Smooth muscle cell of the pulmonary artery (primary cell): ENCODE results near the gene ROPN1. TPM values are rescaled to one million over a fixed set of nuclear protein-coding genes. Genes with fewer than 3 reads are reported as not detected.

ENCODE experiments used
- total RNA-seq: library from RNA; depleted of rRNA; stranded (reverse); fragments of >200 nt; gene quantifications from 2 replicates; pipeline ENCODE4 v1.2.3, GENCODE V29; 2014

ROPN1 gene
- total RNA-seq, result not detected in 2 replicates

GRCh38 chr3:123991730-123992588, at the start of gene ROPN1:
Gene ROPN1, minus strand, starts transcription at chr3:123992124. Its CDS starts 11,643 bp downstream, at chr3:123980481.

GRCh38 chr3:124033360-124034015, 41.6 kb upstream of the ROPN1 start, which contains the start of gene KALRN:
Gene KALRN, plus strand, starts transcription at chr3:124033369.

GRCh38 chr3:123960781-123961507, 31.0 kb downstream of the ROPN1 start, which contains the start of gene CCDC14:
Gene CCDC14, minus strand, starts transcription at chr3:123961229. Its CDS starts 56 bp downstream, at chr3:123961173.

Other genes with a start within 250 kb of the ROPN1 start
- 235 and 500 TPM in 2 replicates for gene MYLK, start 107.8 kb downstream of the ROPN1 start, total RNA-seq
- 32.9 and 37.1 TPM in 2 replicates for gene CCDC14, start 30.9 kb downstream of the ROPN1 start, total RNA-seq
- 1.7 and 5.3 TPM in 2 replicates for gene KALRN, start 41.2 kb upstream of the ROPN1 start, total RNA-seq